Measurements from ENCODE around the gene OR5AN1. TPM values are rescaled to one million over a fixed set of nuclear protein-coding genes. Genes with fewer than 3 reads are reported as not detected.
"Not testable (repeated sequence)": the region's sequence is repeated elsewhere in the genome, so short reads cannot be mapped to it uniquely, and the experiment has no call there.

OR5AN1 gene, protein sequence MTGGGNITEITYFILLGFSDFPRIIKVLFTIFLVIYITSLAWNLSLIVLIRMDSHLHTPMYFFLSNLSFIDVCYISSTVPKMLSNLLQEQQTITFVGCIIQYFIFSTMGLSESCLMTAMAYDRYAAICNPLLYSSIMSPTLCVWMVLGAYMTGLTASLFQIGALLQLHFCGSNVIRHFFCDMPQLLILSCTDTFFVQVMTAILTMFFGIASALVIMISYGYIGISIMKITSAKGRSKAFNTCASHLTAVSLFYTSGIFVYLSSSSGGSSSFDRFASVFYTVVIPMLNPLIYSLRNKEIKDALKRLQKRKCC
- polyA plus RNA-seq (2011; rRNA removed) (not detected in 2 replicates), polyA minus RNA-seq (2011; rRNA and poly(A)+ RNA removed) (not detected in 2 replicates)

DNA sequence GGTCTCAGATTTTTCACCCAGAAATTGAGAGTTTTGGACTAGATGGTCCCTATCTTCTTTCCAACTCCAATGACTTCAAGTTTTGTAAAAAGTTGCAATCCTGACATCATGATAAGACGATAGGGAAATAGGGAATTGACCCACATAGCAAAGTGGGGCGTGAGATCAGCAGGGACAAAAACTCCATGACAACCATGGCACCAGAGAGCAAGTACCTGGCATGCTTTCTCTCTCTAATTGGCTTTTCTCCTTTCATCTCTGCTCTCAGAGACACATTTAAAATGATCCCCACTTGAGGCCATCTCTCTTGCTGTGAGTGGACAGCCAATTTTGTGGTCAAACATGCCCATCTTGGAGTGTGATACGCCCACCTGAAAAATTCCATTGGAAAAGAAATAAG is at the start of gene OR5AN1:
TSS of gene OR5AN1 (plus strand) at position 301 of the 400 bp plus-strand sequence. CDS start 5,564 bp downstream, outside the sequence.
- POLR2A ChIA-PET, result no interaction called here
- H3K4me3 ChIP-seq (ENCODE audit: low read depth, low read length), result no peak within 1 kb of the TSS
- DNase-seq (ENCODE audit: low read depth), result no peak
- CTCF ChIA-PET, result no interaction called here
- H3K27me3 ChIP-seq (ENCODE audit: control insufficient read depth, insufficient read depth, low read length), result no peaks in the 10 kb centered on the region
- TF ChIP-seq, protein P1, sequence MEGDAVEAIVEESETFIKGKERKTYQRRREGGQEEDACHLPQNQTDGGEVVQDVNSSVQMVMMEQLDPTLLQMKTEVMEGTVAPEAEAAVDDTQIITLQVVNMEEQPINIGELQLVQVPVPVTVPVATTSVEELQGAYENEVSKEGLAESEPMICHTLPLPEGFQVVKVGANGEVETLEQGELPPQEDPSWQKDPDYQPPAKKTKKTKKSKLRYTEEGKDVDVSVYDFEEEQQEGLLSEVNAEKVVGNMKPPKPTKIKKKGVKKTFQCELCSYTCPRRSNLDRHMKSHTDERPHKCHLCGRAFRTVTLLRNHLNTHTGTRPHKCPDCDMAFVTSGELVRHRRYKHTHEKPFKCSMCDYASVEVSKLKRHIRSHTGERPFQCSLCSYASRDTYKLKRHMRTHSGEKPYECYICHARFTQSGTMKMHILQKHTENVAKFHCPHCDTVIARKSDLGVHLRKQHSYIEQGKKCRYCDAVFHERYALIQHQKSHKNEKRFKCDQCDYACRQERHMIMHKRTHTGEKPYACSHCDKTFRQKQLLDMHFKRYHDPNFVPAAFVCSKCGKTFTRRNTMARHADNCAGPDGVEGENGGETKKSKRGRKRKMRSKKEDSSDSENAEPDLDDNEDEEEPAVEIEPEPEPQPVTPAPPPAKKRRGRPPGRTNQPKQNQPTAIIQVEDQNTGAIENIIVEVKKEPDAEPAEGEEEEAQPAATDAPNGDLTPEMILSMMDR (IDR thresholded peaks at IDR 0.05; ENCODE audit: insufficient read depth, low read depth, low read length), result no peak
- H3K36me3 ChIP-seq (ENCODE audit: control insufficient read depth, insufficient read depth, low read length), result no peaks in the 10 kb centered on the region

DNA sequence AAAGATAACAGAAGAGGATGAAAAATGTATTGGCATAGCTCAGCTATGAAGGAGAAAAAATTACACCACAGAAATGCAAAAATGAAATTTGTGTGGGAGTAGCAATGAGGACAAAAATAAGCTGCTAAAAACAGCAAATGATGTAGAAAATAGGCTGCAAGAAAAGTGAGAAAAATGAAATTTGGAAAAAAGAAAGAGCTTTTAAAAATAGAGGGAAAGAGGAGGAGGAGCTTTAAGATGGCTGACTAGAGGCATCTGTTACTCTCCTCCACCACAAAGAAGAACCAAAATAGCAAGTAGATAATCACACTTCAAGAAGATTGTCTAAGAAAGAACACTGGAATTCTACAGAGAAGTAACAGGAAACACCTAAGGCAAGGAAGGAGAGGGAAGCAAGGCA is 23.7 kb upstream of the OR5AN1 start:
- TF ChIP-seq, protein P1 (IDR thresholded peaks at IDR 0.05; ENCODE audit: insufficient read depth, low read depth, low read length), result no peak
- POLR2A ChIA-PET, result no interaction called here
- H3K27me3 ChIP-seq (ENCODE audit: control insufficient read depth, insufficient read depth, low read length), result no peaks in the 10 kb centered on the region
- H3K36me3 ChIP-seq (ENCODE audit: control insufficient read depth, insufficient read depth, low read length), result no peaks in the 10 kb centered on the region
- H3K4me3 ChIP-seq (ENCODE audit: low read depth, low read length), result no peak overlapping the region
- no peak for DNase-seq (ENCODE audit: low read depth)
- CTCF ChIA-PET, result no interaction called here

DNA sequence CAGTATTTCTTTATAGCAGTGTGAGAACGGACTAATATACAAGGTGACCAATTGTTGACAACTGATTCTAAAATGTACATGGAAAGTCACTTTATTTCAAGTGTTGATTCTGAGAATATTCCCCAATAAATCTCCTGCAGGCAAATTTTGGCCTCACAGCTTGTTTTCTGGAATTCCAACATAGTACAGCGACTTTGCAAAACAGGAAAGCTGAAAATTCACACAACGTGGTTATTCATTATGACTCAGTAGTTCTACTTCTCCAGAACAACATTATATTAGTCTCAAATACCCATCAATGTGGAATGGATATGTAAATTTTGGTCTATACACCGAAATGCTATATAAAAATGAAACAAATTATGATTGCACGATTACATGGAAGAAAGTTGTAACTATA is 22.5 kb upstream of the OR5AN1 start:
- POLR2A ChIA-PET, result no interaction called here
- DNase-seq (ENCODE audit: low read depth), result no peak
- H3K36me3 ChIP-seq (ENCODE audit: control insufficient read depth, insufficient read depth, low read length), result no peaks in the 10 kb centered on the region
- no peak overlapping the region for H3K4me3 ChIP-seq (ENCODE audit: low read depth, low read length)
- CTCF ChIA-PET, result no interaction called here
- H3K27me3 ChIP-seq (ENCODE audit: control insufficient read depth, insufficient read depth, low read length), result no peaks in the 10 kb centered on the region
- TF ChIP-seq, protein P1 (IDR thresholded peaks at IDR 0.05; ENCODE audit: insufficient read depth, low read depth, low read length), result no peak

DNA sequence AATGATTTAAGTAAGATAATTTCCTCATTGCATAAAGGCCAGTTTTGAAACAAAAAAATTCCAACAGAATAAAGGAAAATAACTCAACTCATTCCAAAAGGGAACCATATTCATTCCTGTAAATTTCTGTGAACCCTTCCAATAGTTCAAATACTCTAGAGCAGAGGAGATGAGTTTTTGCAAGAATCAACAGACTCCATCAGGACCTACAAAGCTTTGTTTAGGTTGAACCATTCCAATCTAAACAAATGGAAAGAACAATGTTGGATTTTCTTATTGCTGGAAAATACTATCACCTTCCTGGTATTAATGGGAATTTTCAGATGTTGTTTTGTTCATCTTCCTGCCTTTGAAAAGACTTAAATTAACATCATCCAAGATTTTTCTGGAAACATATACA is 21.8 kb upstream of the OR5AN1 start:
- no peak for DNase-seq (ENCODE audit: low read depth)
- ChIA-PET CTCF (no interaction called here), POLR2A (no interaction called here)
- TF ChIP-seq, protein P1 (IDR thresholded peaks at IDR 0.05; ENCODE audit: insufficient read depth, low read depth, low read length), result no peak
- H3K27me3 ChIP-seq (ENCODE audit: control insufficient read depth, insufficient read depth, low read length), result no peaks in the 10 kb centered on the region
- no peak overlapping the region for H3K4me3 ChIP-seq (ENCODE audit: low read depth, low read length)
- H3K36me3 ChIP-seq (ENCODE audit: control insufficient read depth, insufficient read depth, low read length), result no peaks in the 10 kb centered on the region

DNA sequence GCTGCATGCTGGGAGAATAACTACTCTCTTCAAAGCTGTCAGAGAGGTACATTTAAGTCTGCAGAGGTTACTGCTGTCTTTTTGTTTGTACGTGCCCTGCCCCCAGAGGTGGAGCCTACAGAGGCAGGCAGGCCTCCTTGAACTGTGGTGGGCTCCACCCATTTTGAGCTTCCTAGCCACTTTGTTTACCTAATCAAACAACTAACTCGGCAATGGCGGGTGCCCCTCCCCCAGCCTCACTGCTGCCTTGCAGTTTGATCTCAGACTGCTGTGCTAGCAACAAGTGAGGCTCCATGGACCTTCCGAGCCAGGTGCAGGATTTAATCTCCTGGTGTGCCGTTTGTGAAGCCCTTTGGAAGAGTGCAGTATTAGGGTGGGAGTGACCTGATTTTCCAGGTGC is 9.0 kb upstream of the OR5AN1 start:
- POLR2A ChIA-PET, CTCF ChIA-PET: not testable (repeated sequence)

DNA sequence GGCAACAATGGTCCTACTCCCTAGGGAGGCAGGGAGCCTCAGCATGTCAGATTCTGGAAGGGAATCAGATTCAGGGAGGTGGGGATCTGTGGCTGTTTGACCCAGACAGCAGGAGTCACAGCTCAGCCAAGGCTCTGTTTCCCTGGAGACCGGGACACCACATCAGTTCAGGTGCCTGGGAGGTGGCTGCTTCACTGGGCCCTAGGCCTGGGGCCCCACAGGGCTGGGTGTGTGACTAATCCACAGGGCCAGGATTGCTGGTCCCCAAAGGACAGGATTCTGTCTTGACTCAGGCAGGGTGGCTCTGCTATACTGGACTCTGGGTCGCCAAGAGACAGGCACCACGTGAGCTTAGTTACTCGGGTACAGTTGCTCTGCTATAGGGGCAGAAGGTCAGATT is 3.5 kb upstream of the OR5AN1 start:
- no peak for DNase-seq (ENCODE audit: low read depth)
- POLR2A ChIA-PET, result no interaction called here
- CTCF ChIA-PET, result interaction anchor here (1.7 kb wide), 1 partner anchor 183 kb away, joined by 4 read pairs; the partner anchor contains the start of gene DTX4

More for the DNA sequence above, 9.0 kb upstream of the OR5AN1 start:
- H3K36me3 ChIP-seq (ENCODE audit: control insufficient read depth, insufficient read depth, low read length); H3K4me3 ChIP-seq (ENCODE audit: low read depth, low read length); H3K27me3 ChIP-seq (ENCODE audit: control insufficient read depth, insufficient read depth, low read length); DNase-seq (ENCODE audit: low read depth): not testable (repeated sequence)

More for the DNA sequence above, 3.5 kb upstream of the OR5AN1 start:
- TF ChIP-seq, protein P1 (IDR thresholded peaks at IDR 0.05; ENCODE audit: insufficient read depth, low read depth, low read length), result no peak
- no peaks in the 10 kb centered on the region; the same call in 1 of the 2 replicates for H3K27me3 ChIP-seq (ENCODE audit: control insufficient read depth, insufficient read depth, low read length)
- no peak overlapping the region for H3K4me3 ChIP-seq (ENCODE audit: low read depth, low read length)
- H3K36me3 ChIP-seq (ENCODE audit: control insufficient read depth, insufficient read depth, low read length), result no peaks in the 10 kb centered on the region

Measured in BJ (cell line).